Measurements from ENCODE around the gene EMP1. TPM values are rescaled to one million over a fixed set of nuclear protein-coding genes. Genes with fewer than 3 reads are reported as not detected.

Gene EMP1
- polyA plus RNA-seq, 3 donors: 2.7 to 6.3 (median 3.1) TPM

DNA sequence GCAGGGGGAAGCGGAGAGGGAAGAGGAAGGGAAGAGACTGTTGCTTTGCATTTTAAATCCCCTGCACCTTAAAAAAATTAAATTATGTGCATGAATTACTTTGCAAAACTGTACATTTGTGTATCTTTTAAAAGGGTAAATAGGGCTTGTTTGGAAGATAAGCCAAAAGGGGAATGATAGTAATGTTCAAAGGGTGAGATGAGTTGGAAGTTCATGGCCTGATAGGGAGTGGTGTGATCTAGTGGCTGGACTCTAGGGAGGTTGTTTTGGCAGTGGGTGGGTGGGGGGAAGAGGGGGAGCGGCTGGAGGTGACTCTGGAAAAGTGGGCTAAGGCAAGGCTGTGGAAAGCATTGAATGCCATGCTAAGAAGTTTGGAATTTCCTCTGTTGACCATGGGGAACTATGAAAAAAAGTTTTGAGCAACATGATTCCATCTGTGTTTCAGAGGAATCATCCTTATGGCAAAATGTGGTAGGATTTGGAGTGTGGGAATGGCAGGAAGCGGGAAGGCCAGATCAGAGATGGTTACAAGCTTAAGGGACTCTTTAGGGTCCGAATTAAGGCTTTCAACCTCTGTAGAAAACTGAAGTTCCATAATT is 25.5 kb upstream of the EMP1 start:
- H3K27me3 ChIP-seq (ENCODE audit: control insufficient read depth in 2 of 2, insufficient read depth in 2 of 2, low read length in 2 of 2): no peaks in the 10 kb centered on the region
- no peak overlapping the region for H3K4me3 ChIP-seq (replicated peaks in 1 of 3; ENCODE audit: low read depth in 2 of 3, low read length in 3 of 3)
- Mint-ChIP-seq H3K27ac (no peak overlapping the region), H3K4me1 (peaks cover 40% of the 10 kb centered on the region), H3K9me3 (peaks cover 0 to 6% (median 2%) of the 10 kb centered on the region in 7 donors), H3K27me3 (ENCODE audit: low read depth in 3 of 3) (peaks cover 0 to 5% (median 3%) of the 10 kb centered on the region in 3 donors), H3K4me3 (no peak overlapping the region), H3K36me3 (no peaks in the 10 kb centered on the region)
- peaks cover 0 to 3% of the 10 kb centered on the region in 2 donors for H3K9me3 ChIP-seq (replicated peaks in 1 of 2; ENCODE audit: control insufficient read depth in 1 of 2, insufficient read depth in 1 of 2, low read length in 2 of 2)
- TF ChIP-seq, protein P1, sequence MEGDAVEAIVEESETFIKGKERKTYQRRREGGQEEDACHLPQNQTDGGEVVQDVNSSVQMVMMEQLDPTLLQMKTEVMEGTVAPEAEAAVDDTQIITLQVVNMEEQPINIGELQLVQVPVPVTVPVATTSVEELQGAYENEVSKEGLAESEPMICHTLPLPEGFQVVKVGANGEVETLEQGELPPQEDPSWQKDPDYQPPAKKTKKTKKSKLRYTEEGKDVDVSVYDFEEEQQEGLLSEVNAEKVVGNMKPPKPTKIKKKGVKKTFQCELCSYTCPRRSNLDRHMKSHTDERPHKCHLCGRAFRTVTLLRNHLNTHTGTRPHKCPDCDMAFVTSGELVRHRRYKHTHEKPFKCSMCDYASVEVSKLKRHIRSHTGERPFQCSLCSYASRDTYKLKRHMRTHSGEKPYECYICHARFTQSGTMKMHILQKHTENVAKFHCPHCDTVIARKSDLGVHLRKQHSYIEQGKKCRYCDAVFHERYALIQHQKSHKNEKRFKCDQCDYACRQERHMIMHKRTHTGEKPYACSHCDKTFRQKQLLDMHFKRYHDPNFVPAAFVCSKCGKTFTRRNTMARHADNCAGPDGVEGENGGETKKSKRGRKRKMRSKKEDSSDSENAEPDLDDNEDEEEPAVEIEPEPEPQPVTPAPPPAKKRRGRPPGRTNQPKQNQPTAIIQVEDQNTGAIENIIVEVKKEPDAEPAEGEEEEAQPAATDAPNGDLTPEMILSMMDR (IDR thresholded peaks at IDR 0.05): no peak
- no peak overlapping the region for H3K9ac ChIP-seq (ENCODE audit: insufficient read depth, low read length, poor library complexity, severe bottlenecking)
- no peaks in the 10 kb centered on the region for H3K36me3 ChIP-seq (replicated peaks in 1 of 2; ENCODE audit: control insufficient read depth in 1 of 2, insufficient read depth in 2 of 2, low read length in 2 of 2)
- no peak overlapping the region for H2AFZ ChIP-seq (ENCODE audit: insufficient read depth, low read depth, low read length, poor library complexity, severe bottlenecking)
- peaks cover 27 to 31% of the 10 kb centered on the region in 2 donors for H3K4me1 ChIP-seq (ENCODE audit: control insufficient read depth in 1 of 2, insufficient read depth in 2 of 2, low read length in 2 of 2)
- H3K27ac ChIP-seq (ENCODE audit: low read depth in 1 of 2, low read length in 2 of 2): no peak overlapping the region
- intact Hi-C loops (cut with micrococcal nuclease): no loop called here
- no peaks in the 10 kb centered on the region for H4K20me1 ChIP-seq (ENCODE audit: insufficient read depth, low read length)
- H3K79me2 ChIP-seq (ENCODE audit: insufficient read depth, low read length): no peaks in the 10 kb centered on the region
- no CpG with 5 or more reads among the region's 4 CpGs for WGBS (ENCODE audit: insufficient coverage)
- no peak overlapping the region for H3K4me2 ChIP-seq (replicated peaks; ENCODE audit: extremely low read depth, low read length, poor library complexity, severe bottlenecking)
- no peak for DNase-seq

DNA sequence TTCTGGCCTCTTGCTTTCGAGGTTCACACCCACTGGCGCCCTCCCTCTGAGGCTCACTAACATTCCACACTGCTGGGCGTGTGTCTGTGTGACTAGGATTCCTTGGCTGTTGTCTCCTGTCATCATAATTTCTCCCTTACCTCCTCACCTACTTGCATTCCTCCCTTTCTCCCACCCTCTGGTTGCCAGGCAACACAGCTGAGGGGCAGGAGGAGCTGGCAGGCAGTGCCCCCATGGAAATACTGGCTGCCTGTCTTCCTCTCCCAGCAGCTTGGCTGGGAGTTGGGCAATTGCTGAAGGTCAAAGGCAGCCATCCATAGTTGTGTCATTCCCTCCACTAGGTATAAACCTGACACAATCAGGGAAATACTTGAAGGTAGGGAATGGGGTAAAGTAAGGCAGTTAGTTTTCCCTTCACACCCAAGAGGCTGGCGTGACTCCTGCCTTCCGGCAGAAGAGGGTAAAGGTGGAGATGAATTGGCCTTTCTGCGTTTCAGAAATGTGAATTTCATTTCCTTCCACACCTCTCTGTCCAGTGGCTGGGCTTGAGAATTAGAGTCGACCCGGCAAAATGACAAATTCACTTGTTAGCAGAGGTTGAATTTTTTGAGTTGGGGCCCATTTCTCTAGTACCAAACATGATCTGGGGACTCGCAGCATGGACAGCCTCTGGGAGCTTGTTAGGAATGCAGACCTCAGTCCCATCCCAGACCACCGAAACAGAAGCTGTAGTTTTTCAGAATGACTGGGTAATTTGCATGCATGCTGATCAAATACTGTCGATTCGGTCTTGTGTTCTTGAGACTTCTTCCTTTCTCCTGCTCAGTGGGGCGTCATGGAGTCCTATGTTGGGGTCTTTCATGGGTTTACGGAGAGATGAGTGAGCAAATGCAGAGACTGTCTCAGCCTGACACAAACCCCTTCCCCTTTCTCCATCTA is 24.3 kb upstream of the EMP1 start:
- Mint-ChIP-seq H3K27ac (no peak overlapping the region), H3K4me3 (no peak overlapping the region), H3K9me3 (peaks cover 0 to 6% (median 2%) of the 10 kb centered on the region in 7 donors), H3K4me1 (peaks cover 30% of the 10 kb centered on the region), H3K36me3 (no peaks in the 10 kb centered on the region), H3K27me3 (ENCODE audit: low read depth in 3 of 3) (peaks cover 0 to 5% (median 5%) of the 10 kb centered on the region in 3 donors)
- H3K9ac ChIP-seq (ENCODE audit: insufficient read depth, low read length, poor library complexity, severe bottlenecking): no peak overlapping the region
- H3K27me3 ChIP-seq (ENCODE audit: control insufficient read depth in 2 of 2, insufficient read depth in 2 of 2, low read length in 2 of 2): no peaks in the 10 kb centered on the region
- H3K27ac ChIP-seq (ENCODE audit: low read depth in 1 of 2, low read length in 2 of 2): no peak overlapping the region
- peak overlapping the region; percentile 18 for H2AFZ ChIP-seq (ENCODE audit: insufficient read depth, low read depth, low read length, poor library complexity, severe bottlenecking)
- no peaks in the 10 kb centered on the region for H3K79me2 ChIP-seq (ENCODE audit: insufficient read depth, low read length)
- no peak overlapping the region for H3K4me2 ChIP-seq (replicated peaks; ENCODE audit: extremely low read depth, low read length, poor library complexity, severe bottlenecking)
- H3K9me3 ChIP-seq (replicated peaks in 1 of 2; ENCODE audit: control insufficient read depth in 1 of 2, insufficient read depth in 1 of 2, low read length in 2 of 2): peaks cover 0 to 3% of the 10 kb centered on the region in 2 donors
- peaks cover 17 to 24% of the 10 kb centered on the region in 2 donors for H3K4me1 ChIP-seq (ENCODE audit: control insufficient read depth in 1 of 2, insufficient read depth in 2 of 2, low read length in 2 of 2)
- TF ChIP-seq, protein P1 (IDR thresholded peaks at IDR 0.05): no peak
- H4K20me1 ChIP-seq (ENCODE audit: insufficient read depth, low read length): no peaks in the 10 kb centered on the region
- H3K36me3 ChIP-seq (replicated peaks in 1 of 2; ENCODE audit: control insufficient read depth in 1 of 2, insufficient read depth in 2 of 2, low read length in 2 of 2): no peaks in the 10 kb centered on the region
- DNase-seq: no peak
- WGBS (ENCODE audit: insufficient coverage): 100% methylated on average over 1 of the region's 14 CpGs
- H3K4me3 ChIP-seq (replicated peaks in 1 of 3; ENCODE audit: low read depth in 2 of 3, low read length in 3 of 3): no peak overlapping the region
- intact Hi-C loops (cut with micrococcal nuclease): no loop called here

Data from CD14-positive monocyte (primary cell).